Measurements from ENCODE around the gene ZNF12.

DNA sequence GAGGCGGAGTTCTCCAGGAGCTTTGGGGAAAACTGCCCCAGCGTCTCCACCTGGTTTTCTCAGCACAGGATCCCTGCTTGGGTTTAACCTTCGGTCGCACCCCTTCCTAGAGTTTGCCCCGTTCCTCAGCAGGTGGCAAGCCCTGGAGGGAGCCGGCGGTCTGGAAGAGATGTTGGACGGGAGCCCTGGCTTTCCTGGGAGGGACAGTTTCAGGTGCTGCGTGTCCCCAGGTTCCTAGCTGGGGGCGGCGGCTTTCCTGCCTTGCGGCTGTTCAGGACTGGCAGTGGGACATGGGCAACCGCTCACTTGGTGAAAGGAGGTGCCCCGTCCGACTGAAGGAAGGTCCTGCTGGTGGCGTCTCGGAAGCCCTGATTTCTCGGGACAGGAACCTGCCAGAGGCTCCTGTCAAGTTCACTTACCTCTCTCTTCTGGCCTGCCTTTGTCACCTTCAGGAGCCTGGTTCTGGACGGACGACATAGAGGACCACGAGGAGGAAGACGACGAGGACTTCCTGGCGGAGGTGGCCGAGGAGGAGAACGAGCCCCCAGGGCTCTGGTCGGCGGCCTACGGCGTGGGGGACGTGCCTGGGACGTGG, 54.8 kb downstream of the ZNF12 start:
- TF ChIP-seq POLR2A (IDR thresholded peaks at IDR 0.05), result no peak
- TF ChIP-seq, protein P1, sequence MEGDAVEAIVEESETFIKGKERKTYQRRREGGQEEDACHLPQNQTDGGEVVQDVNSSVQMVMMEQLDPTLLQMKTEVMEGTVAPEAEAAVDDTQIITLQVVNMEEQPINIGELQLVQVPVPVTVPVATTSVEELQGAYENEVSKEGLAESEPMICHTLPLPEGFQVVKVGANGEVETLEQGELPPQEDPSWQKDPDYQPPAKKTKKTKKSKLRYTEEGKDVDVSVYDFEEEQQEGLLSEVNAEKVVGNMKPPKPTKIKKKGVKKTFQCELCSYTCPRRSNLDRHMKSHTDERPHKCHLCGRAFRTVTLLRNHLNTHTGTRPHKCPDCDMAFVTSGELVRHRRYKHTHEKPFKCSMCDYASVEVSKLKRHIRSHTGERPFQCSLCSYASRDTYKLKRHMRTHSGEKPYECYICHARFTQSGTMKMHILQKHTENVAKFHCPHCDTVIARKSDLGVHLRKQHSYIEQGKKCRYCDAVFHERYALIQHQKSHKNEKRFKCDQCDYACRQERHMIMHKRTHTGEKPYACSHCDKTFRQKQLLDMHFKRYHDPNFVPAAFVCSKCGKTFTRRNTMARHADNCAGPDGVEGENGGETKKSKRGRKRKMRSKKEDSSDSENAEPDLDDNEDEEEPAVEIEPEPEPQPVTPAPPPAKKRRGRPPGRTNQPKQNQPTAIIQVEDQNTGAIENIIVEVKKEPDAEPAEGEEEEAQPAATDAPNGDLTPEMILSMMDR (IDR thresholded peaks at IDR 0.05 in 4 of 5, conservative IDR thresholded peaks at IDR 0.05 in 1 of 5), result no peak
